ENCODE measurements around the gene ANKRD27.

The ANKRD27 gene

DNA sequence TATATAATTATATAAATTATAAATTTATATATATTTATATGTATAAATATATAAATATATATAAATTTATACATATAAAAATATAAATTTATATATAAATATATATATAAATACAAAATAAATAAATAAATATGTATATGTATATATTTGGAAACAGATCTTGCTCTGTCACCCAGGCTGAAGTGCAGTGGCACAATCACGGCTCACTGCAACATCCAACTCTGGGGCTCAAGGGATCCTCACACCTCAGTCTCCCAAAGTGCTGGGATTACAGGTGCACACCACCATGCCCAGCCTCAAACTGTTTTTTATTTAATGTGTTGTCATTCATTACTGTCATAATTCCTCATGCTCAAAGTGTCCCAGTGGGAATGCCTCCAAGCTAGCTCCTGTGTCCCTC is 119.2 kb downstream of the ANKRD27 start:
- no peak for DNase-seq (ENCODE audit: low read depth in 2 of 2)

DNA sequence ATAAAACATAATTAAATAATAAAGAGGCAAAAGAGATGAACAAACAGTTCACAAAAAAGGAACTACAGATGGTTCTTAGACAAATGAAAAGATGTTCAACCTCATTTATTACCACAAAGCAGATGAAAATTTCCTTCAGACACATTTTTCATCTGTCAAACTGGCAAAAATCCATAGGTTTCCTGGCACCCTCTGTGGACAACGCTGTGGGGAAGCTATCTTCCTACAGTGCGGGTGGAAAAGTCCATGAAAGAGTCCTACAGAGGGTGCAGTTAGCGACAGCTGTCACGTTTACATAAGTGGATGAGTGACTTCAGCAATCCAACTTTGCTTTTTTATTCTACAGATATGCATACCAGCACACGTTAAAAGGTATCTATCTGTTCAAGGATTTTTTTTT is 124.3 kb downstream of the ANKRD27 start:
- DNase-seq (ENCODE audit: low read depth in 2 of 2) = no peak
